SH-SY5Y (cell line): Measurements from ENCODE around the gene C5.

Experiments used
- GATA2 ChIP-seq: IDR thresholded peaks from 2 replicates; pipeline ENCODE4 v1.6.1; 2011; ENCODE audit warnings: mild to moderate bottlenecking, low read depth, low read length
- GATA3 ChIP-seq: IDR thresholded peaks from 2 replicates; pipeline ENCODE4 v1.6.1; 2011; ENCODE audit warnings: low read depth, mild to moderate bottlenecking, low read length, moderate library complexity

C5 gene

DNA sequence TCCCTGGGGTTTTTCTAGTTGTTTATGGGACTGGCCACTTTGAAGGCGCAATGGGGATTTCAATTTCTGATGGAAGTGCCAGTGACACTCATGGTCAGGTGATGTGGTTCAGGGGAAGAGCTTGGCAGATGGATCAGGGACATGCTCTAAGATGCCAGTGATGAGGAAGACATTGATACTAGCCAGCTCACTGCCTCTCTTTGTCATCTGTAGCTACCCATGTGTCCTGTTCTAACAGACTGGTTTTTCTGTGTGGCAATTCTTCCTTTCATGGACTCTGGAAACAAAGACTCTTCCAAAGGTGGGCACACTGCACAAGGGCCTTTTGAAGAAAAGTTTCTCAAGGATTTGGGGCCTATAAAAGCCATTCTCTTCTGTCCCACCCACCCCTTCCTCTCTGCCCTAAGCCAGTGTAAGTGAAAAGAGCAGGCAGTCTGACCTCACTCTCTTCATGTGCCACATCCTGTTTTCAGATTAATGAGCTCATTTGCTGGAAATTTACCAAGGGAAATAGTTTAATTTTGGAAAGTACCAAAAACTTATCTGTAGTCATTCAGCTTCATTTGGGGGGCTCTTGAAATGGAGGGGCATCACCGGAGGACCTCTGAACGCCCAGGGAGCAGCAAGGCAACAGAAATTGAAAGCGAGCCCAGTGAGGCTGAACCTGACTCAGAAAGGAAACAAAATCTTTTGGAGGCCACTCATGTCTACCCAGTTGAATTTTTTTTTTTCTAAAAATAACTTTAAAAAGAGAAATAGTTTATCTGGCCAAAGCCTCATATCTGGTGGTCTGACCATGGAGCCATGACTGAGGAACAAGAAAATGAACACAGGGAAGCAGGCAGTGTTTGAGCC is 118.6 kb downstream of the C5 start:
- no peak for TF ChIP-seq GATA3
- TF ChIP-seq GATA2: no peak

DNA sequence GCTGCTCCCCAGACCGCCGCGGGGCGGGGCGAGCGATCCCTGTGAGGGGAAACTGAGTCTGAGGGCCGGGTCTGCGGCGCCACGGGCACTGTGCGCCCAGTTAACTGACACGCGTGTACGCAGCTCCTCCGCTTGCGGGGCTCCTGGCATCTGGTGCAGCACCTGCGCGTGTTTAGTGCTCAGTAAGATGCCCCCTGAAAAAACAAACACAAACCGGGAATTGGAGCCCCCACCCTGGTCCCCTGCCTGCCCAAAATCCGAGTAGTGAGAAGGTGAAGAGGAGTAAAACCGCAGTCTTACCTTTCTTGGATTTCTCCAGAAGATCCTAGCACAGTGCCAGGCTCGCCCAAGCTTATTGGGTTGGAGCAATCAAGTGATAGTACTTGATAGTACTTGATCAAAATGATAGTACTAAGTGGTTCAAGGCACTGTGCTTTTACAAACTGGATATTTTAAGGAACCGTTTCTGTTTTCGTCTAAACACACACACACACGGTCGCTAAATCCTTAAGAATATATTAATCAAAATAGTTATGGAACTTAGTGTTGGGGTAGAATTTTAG is 120.8 kb downstream of the C5 start:
- TF ChIP-seq GATA2: no peak
- no peak for TF ChIP-seq GATA3

DNA sequence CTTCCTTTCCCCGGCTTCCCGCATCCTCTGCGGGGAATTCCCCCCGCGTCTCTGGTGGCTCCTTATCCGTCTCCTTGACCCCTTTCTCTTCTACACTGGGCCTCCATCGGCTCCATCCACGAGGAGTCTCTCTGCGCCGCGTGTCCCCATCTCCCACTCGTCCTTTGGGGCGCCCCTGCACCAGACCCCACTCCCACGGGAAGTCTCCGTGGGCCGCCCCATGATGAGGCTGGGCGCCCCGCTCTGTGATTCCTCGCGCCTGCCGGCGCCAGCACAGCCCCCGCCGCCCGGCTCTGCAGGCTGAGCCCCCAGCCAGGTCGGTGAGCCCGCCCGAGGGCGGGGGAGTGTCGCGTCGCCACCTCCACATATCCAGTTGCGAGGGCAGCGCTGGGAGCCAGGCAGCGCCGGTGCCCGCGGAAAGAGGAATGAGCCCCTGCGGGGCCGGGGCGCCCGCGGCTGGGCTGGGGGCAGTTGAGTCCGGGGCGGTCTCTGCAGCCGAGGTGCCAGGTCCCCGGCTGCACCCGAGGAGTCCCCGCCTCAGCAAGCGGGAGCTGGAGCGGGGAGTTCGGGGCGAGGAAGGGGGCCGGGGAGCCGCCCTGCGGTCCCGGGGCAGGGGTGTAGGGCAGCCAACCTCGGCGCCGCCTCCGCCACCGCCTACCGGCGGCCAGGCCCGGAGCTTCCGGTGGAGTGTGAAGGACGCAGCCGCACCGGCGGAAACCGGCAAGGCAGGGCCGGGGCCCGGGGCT is 121.4 kb downstream of the C5 start:
- TF ChIP-seq GATA3 (no peak), GATA2 (no peak)

DNA sequence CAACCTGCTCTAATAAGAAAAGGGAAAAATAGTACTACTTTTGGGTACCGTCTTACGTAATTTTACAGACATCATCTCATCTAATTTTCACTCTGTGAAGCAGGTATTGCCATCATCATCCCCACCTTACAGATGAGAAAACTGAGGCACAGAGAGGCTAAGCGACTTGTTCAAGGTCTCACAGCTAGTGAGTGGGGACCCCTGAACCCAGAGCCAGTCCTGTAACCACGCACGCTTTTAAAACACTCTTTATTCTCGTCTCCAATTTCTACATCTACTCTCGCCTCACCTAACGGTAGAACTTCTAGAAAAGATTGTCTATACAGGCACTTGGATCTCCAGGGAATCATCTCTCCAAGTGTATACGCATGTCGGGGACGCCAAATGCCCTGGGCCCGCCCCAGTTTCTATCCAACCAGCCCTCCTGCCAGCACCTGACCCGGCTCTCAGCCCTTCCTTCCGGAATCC is 122.0 kb downstream of the C5 start:
- TF ChIP-seq GATA2 (no peak), GATA3 (no peak)

DNA sequence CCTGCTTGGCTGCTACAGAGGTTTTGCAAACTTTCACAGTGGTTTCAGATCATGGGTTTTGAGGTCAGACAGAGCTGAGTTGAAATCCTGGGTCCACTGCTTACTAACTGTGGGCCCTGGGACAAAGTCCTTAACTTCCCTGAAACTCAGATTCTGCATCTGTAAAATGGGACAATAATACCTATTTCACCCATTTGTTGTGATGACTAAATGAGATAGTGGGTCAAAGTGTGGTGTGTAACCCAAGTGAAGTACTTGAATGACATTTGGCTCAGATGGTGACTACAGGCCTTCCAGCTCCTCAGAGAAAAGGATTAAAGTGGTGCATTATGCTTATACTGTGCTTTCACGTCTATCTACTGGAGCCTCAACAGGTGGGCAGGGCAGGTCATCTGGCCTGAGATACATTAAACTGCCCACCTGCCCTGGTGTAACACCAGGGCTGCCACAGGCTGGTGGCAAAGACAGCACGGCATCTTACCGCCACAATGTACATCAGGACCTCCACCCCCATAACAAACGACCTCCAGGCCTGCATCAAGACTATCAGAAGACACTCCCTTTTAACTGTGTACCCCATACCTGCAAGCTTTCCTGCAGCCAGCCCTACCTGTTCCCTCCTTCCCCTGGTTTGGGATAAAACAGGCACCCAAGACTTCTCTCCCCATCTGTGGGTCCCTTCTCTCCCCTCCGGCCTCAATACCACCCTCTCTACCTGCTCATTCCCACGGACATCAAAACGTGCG is 122.6 kb downstream of the C5 start:
- TF ChIP-seq GATA3: no peak
- no peak for TF ChIP-seq GATA2

DNA sequence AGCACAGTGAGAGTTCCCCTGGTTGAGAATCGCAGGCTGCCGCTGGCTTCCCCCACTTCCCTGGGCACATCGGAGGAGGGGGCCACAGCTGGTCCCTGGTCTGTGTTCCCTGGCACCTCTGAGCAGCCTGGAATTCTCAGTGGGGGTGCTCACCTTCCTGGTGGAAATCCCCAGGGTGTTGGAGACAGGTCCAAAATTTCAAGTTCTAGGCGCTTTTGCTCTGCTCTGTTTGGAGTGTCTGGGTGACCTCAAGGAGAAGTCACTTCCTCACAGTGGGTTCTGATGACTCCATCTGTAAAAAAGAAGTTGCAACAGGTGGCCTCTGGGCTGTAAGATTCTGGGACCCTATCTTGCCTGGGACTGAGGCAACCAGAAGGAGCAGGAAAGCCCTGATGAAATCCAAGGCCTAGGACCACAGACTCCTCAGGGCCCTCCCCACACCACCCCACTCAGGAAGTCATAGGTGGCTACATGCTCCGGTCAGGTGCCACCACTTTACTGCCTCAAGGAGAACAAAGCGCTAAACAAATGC is 123.6 kb downstream of the C5 start, which contains the start of gene TRAF1:
TRAF1 (minus strand) TSS at position 400 of the 532 bp plus-strand sequence. CDS start 721 bp downstream, outside the sequence.
- TF ChIP-seq GATA3: no peak
- no peak for TF ChIP-seq GATA2

DNA sequence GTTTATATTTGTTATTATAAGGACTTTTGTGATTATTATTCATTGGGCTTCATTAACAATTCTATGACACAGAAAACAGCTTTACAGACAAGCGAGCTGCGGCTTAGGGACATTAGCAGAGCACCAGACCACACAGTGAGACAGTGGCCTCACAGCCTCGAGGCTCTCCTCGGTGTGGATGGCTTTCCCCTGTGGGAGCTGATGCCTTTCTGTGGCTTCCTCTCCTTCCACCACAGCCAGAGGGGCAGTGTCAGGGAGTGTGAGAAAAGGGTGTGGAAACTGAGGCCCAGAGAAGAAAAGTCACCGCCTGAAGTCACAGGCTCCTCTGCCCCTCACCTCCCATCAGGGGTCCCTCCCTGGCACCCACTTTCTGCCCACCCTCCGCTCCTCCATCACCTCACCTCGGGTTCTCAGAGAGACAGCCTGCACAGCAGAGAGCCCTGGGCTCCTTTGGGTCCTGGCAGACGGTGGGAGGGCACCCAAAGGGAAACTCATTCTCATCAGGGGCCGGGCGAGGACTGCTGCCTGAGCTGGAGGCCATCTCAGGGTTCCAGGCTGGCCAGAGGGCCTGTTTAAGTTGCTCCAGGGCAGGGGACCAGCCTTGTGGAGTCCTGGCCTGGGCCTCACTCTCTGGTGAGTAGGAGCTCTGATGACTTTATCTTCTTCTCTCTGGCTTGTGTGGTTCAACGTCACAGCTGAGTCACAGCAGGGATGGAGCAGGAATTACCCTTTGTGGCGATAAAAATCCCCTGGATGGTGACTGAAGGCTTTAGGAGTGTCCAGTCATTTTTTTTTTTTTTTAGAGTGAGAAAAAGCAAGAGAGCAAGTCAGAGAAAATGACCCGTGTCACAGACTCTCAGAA is 124.3 kb downstream of the C5 start:
- TF ChIP-seq GATA3 (no peak), GATA2 (no peak)

DNA sequence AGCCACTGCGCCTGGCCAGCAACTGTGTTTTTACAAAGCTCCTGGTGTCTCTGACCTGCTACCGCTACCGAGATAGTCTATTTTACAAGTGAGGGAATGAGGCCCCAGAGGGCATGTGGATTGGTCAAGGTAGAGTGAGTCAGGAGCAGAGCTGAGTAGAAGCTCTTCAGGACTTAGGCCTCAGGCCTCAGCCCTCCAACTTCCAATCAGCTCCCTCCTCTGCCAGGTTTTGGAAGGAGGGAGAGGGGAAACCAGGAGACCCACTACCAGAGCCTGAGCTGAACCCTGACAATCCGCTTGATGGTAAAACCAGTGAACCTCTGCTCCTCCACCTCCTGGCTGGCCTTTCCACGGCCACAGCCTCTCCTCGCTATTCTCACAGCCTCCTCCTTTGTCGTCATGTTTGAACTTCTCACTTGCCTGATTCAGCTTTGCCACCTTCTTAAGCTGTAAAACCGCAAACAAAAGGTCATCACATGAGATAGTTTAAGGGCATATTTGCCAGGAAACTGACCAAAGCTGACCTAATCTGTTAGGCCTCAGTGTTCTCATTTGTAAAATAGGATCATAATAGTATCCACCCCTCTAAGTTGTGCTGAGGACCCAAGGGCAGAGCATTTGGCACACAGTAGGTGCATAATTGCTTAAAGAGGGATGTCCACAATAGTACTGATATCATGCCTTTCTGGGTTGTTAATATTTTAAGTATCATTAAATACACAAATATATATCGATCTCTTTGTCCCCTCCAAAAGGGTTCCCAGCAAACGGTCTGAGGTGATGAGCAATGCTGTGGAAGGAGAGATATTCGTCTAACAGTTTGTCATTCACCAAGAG is 125.2 kb downstream of the C5 start:
- TF ChIP-seq GATA2 (no peak), GATA3 (no peak)

DNA sequence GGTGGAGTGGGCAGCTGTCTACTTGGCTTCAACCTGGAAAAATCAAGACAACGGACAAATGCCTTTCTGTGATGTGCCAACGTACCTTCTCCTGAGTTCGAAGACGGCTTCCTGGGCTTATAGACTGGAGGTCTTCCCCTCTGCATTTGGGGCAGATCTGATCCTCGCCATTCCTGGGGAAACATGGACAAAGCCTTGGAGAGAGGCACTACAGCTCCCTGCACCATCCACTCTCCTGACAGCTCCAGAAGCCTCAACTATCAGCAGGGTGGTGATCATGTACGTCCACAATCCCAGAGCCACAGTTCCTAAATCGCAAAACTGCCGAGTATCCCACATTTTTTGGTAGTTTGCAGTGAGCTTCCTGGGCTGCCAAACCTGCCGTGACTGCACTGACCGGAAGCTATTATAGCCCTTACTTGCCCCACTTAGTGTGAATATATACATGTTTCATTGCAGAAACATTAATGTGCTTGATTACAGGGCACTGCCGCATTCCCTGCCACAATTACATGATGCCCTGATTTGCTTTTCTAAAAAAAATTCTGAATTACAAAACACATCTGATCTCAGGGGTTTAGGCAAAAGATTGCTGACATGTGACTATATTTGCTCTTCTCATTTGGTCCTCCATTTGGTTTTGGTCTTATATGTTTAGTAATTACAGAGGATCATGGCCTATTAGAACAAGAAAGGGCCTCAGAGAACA is 126.3 kb downstream of the C5 start:
- TF ChIP-seq GATA3: no peak

DNA sequence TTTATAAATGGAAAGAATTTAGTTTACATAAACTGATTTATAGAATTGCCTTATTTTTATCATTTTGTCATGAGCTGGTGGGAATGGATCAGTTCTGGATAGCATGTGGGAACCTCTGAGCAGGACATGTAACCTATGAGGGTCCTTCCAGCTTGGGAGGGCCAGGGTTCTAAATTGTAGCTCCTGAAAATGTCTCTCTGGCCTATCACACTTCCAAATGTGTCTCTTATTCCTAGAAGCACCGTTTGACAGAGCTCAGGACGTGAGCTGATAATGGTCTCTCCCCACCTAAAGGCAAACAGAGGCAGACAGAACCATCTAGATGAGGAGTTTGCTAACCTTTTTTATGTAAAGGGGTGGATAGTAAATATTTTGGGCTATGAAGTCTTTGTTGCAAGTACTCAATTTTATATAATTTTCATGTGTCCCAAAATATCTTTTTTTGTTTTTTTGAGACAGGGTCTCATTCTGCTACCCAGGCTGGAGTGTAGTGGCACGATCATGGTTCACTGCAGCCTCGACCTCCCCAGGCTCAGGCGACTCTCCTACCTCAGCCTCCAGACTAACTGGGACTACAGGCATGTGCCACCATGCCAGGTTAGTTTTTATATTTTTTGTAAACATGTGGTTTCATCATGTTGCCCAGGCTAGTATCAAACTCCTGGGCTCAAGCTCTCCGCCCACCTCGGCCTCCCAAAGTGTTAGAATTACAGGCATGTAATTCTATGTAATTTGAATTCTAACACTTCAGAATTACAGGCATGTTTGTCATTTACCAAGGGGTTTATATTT is 127.5 kb downstream of the C5 start:
- TF ChIP-seq GATA2 (no peak), GATA3 (no peak)

DNA sequence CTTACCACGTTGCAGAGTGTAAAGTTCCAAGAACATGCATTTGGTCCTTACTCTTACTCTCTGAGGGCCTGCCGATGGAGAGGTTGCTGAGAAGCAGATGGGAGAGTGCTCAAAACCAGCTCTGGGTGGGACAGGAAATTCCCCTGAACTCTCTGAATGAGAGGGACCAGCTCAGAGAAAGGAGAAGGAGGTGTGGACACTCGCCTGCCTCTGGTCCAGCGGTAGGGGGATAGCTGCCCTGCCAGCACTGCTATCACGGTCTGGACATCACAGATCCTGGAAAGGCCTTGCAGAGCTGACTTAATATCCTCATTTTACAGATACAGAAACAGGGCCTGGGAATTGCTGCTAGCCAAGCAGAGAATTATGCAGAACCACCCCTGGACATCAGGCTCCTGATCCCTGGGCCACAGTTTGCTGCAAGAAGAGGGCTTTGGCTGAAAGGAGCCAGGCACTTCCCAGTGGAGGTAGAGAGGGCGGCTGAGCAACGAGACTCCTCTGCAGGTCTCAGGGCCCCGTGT is 128.4 kb downstream of the C5 start:
- TF ChIP-seq GATA2: peak; percentile 51; the same call in 1 of the 2 replicates
- no peak for TF ChIP-seq GATA3

DNA sequence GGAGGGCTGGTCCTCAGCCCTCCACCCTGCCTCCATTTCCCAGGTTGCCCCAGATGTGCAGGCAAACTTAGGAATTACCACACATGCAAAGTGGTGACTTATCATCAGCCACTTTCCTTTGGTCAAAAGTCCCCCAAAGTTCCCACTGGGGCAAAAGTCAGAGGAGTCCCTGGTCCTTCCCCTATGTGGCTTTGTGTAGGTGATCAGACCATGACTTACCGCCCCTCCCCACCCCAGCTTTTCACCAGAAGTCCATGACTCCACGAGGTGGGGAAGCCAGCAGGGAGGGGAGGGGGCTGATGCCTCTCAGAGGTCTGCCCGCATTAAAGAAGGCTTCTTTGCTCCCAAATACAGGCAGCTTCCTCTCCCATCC is 129.3 kb downstream of the C5 start:
- TF ChIP-seq GATA3 (no peak; the same call in 1 of the 2 replicates), GATA2 (no peak)
